ENCODE data around the gene WDR18.
A peak's percentile ranks its signal among the peaks of the same experiment; 100 is the strongest.
"Not testable (repeated sequence)": the region's sequence is repeated elsewhere in the genome, so short reads cannot be mapped to it uniquely, and the experiment has no call there.

Gene WDR18

DNA sequence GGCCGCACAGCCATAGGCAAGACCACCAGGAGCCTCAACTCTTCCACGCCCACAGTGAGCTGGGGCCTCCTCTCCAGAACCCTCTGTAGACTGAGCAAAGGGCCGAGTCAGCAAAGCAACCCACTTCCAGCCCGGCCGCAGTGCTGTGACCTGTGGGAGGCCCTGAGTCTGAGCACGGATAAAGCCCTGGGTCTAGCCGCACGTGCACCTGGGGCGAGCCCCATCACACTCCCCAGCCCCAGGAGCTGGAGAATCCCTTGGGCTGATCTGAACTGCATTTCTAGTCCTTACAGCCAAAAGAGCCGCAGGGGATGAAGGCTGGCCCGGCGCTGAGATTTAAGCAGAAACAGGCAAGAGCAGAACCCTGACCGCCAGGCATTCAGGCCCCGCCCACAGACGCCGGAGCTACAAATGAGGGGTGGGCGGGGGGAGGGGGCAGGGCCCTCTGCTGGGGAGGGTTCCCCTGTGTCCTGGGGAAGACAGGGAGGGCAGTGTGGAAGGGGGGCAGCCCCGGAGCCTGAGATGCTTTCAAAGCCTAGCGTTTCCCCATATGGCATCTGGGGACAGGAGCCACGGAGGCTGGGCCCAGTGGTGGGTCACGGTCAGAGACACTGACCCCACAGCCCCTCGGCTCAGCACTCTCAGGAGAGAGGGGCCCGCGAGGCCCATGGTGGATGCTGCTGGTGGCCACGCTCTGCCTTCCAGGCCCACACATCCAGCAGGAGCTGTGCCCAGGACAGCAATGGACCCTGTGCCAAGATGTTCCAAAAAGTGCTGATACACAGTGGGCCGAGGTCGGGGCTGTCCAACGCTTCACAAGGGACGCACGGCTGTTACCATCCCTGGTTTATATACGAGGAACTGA lies 31.9 kb downstream of the WDR18 start:
- no peak for DNase-seq
- no peak for TF ChIP-seq POLR2A (IDR thresholded peaks at IDR 0.05; ENCODE audit: low read length)
- no peak for TF ChIP-seq GATA1 (IDR thresholded peaks at IDR 0.05; ENCODE audit: low read depth, low read length)

DNA sequence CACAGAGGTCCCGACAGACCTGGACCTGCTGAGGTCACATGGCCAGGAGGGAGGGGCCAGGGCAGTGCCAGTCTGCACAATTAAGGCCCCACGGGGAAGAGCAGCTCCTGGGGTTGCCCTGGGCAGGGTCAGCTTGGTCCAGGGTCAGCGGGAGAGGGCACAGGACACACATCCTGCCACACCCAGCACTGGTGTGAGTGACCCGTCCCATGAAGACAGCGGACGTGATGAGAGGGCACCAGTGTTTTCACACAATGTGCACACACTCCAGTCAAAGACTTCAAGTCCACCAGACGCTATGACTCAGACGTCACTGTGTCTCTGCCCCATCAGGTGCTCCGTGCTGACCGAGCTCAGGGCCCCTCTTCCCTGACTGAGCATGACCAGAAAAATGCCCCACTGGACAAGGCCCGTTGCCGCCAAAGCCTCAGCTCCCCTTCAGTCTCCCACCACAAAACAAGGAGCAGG lies 32.5 kb downstream of the WDR18 start:
- DNase-seq, result no peak
- TF ChIP-seq GATA1 (IDR thresholded peaks at IDR 0.05; ENCODE audit: low read depth, low read length) (no peak), POLR2A (IDR thresholded peaks at IDR 0.05; ENCODE audit: low read length) (no peak)

GRCh38 chr19:1017115-1017905 lies 33.2 kb downstream of the WDR18 start:
- no peak for DNase-seq
- TF ChIP-seq GATA1 (IDR thresholded peaks at IDR 0.05; ENCODE audit: low read depth, low read length), result no peak
- TF ChIP-seq POLR2A (IDR thresholded peaks at IDR 0.05; ENCODE audit: low read length), result no peak

DNA sequence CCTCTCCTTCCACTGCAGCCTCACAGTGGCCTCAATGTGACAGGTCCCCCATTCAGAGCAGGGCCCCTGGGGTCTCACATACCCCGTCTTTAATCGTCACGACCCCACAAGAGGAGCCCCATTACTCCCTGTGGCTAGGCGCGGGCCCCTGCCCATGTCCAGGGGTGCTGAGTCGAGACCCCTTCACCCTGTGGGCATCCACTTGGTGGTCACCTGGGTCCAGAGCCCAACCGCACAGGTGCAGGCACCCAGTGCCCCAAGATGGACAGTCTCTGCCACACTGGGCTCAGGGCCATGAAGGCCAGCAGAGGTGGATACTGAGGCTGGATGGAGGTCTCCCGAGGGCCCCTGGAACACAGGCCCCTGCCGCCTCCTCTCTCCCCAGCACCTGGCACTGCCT lies 33.8 kb downstream of the WDR18 start:
- no peak for TF ChIP-seq POLR2A (IDR thresholded peaks at IDR 0.05; ENCODE audit: low read length)
- TF ChIP-seq GATA1 (IDR thresholded peaks at IDR 0.05; ENCODE audit: low read depth, low read length), result no peak
- no peak for DNase-seq

GRCh38 chr19:1018393-1018792 lies 34.2 kb downstream of the WDR18 start:
- DNase-seq, result peak; percentile 65 to 79
- TF ChIP-seq POLR2A (IDR thresholded peaks at IDR 0.05; ENCODE audit: low read length) (no peak), GATA1 (IDR thresholded peaks at IDR 0.05; ENCODE audit: low read depth, low read length) (no peak)

DNA sequence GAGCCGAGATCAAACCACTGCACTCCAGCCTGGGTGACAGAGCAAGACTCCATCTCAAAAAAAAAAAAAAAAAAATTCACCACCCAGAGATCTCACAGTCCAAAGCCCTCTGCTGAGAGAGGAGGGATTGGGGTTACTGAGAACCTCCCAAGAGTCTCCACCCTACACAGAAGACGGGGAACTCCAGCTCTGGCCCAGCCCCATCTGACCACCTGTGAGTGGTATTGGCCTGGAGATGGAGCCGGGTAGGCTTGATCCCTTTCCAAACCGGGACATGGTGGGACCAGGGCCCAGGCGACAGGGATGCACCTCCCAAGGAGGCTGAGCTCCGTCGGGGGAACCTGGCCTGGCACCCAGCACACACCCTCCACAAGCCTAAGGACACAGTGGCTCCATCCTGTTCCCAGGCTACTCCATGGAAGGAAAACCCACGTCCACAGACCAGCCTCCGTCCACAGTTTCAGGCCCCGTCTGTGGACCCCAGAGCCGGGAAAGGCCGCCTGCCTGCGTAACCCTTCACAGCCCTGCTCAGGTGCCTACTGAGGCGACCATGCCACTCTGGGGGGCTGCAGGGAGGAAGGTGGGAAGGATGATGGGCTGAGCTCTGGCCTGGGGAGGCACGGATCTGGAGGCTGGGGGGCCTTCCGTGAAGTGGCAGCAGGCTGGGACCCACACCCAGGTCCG lies 34.9 kb downstream of the WDR18 start:
- no peak for DNase-seq
- no peak for TF ChIP-seq GATA1 (IDR thresholded peaks at IDR 0.05; ENCODE audit: low read depth, low read length)
- no peak for TF ChIP-seq POLR2A (IDR thresholded peaks at IDR 0.05; ENCODE audit: low read length)

DNA sequence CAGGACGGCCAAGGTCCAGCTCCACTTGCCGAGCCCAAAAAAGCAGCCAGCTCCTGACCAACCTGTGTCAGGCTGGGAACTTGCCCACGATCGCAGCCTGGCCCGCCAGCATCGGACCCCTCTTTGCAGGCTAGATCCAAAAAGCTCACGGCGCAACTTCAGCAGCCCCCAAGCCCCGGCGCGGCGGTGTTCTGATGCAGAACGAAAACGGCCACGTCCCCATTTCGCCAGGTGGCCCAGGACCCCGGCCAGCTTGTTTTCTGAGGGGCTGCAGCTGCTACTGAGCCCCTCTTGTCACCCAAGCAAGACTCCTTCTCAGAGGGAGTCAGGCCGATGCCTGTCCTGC lies 35.4 kb downstream of the WDR18 start:
- DNase-seq, result no peak

GRCh38 chr19:1019980-1020867 lies 36.1 kb downstream of the WDR18 start:
- peak; percentile 59 to 61 for DNase-seq
- TF ChIP-seq GATA1 (IDR thresholded peaks at IDR 0.05; ENCODE audit: low read depth, low read length), result no peak

More for the DNA sequence above, 35.4 kb downstream of the WDR18 start:
- TF ChIP-seq POLR2A (IDR thresholded peaks at IDR 0.05; ENCODE audit: low read length) (no peak), GATA1 (IDR thresholded peaks at IDR 0.05; ENCODE audit: low read depth, low read length) (no peak)

DNA sequence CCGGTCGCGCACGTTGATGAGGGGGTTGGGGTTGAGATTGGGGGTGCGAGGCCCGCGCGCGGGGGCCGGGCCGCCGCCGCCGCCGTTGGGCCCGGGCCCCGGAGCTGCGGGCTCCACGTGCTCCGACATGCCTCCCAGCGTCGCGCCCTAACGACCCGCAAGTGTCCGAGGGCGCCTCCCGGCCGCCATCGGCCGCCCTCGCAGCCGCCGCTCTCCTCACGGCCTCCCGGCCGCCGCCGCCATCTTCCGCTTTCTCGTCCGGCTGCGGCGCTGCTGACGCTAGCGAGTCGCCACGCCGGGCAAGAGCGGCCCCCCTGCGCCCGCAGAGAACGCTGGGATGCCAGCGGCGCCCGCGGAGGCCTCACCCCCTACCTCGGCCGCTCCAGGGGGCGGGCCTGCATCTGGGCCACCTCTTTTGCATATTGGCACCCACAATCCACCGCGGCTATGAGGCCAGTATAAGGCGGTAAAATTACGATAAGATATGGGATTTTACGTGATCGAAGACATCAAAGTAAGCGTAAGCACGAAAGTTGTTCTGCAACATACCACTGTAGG lies 36.8 kb downstream of the WDR18 start, which contains the start of gene TMEM259:
TMEM259 (minus strand) TSS at position 256 of the 558 bp plus-strand sequence; CDS start at position 129, 127 bp downstream.
- DNase-seq, result peak; percentile 98 to 99
- TF ChIP-seq GATA1 (IDR thresholded peaks at IDR 0.05; ENCODE audit: low read depth, low read length) (no peak), POLR2A (IDR thresholded peaks at IDR 0.05; ENCODE audit: low read length) (no peak)

DNA sequence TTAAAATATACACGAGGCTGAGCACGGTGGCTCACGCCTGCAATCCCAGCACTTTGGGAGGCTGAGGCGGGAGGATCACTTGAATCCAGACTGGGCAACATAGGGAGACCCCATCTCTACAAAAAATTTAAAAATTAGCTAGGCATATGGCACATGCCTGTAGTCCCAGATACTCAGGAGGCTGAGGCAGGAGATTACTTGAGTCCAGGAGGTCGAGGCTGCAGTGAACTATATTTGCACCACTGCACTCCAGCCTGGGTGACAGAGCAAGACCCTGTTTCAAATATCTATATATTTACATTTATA lies 39.7 kb downstream of the WDR18 start:
- DNase-seq, result not testable (repeated sequence)

DNA sequence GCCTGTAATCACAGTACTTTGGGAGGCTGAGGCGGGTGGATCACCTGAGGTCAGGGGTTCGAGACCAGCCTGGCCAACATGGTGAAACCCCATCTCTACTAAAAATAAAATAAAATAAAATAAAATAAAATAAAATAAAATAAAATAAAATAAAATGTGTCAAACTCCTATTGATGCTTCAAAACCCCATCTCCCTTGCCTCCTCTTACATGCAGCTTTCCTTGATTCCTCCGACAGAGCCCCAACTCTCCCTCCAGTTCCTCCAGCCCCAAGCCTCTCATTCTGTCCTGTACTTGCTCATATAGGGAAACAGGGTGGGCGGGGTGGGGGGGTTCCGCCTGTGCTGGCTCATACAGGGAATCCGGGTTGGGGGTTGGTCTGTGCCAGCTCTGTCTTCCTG lies 40.9 kb downstream of the WDR18 start:
- not testable (repeated sequence) for DNase-seq

GRCh38 chr19:1025960-1026782 lies 42.0 kb downstream of the WDR18 start, which contains the start of gene CNN2:
TSS of gene CNN2 (plus strand) at chr19:1026608. CDS start at chr19:1026662, 54 bp downstream.
- TF ChIP-seq POLR2A (IDR thresholded peaks at IDR 0.05; ENCODE audit: low read length) (peak; percentile 41), GATA1 (IDR thresholded peaks at IDR 0.05; ENCODE audit: low read depth, low read length) (no peak)
- peak; percentile 76 to 83 for DNase-seq
